Natural killer cell (primary cell): ENCODE results near the gene CORO2B. TPM values are rescaled to one million over a fixed set of nuclear protein-coding genes. Genes with fewer than 3 reads are reported as not detected.

Experiments used
- ATAC-seq, 3 donors: fragments of 150-1000 bp in 2 of 3; fragments of 200-7000 bp in 1 of 3; cut with Tn5 transposase; 1 replicate in 1 of 3; 2 replicates in 2 of 3; pipeline ENCODE4 v1.10.0; 2021; ENCODE audit warnings: mild to moderate bottlenecking in 2 of 3, moderate library complexity in 2 of 3
- DNase-seq, 2 donors: peaks; one replicate each; pipeline versions ENCODE4 v3.0.0 to v3.0.0-alpha.2; 2013 to 2021; ENCODE audit warnings: mixed read lengths in 1 of 2
- H3K27ac ChIP-seq: one replicate; pipeline ENCODE4 v1.5.1; 2013; ENCODE audit warnings: mild to moderate bottlenecking, low read length
- H3K27me3 ChIP-seq: one replicate; pipeline ENCODE4 v1.6.1; 2013; ENCODE audit warnings: low read length; ENCODE audit not compliant: control insufficient read depth, insufficient read depth
- H3K36me3 ChIP-seq: one replicate; pipeline ENCODE4 v1.6.1; 2013; ENCODE audit warnings: low read length; ENCODE audit not compliant: control insufficient read depth, insufficient read depth
- H3K4me1 ChIP-seq: one replicate; pipeline ENCODE4 v1.6.1; 2013; ENCODE audit warnings: low read length; ENCODE audit not compliant: control insufficient read depth, insufficient read depth
- H3K4me3 ChIP-seq: one replicate; pipeline ENCODE4 v1.5.1; 2013; ENCODE audit warnings: low read length
- H3K9me3 ChIP-seq: one replicate; pipeline ENCODE4 v1.6.1; 2013; ENCODE audit warnings: low read length; ENCODE audit not compliant: control insufficient read depth, insufficient read depth
- H3K27ac Mint-ChIP-seq, 2 donors: one replicate each; pipeline ENCODE4 v1.8.0; 2022; ENCODE audit warnings: mild to moderate bottlenecking in 2 of 2, mixed read lengths in 2 of 2, moderate library complexity in 1 of 2
- H3K27me3 Mint-ChIP-seq, 2 donors: one replicate each; pipeline ENCODE4 v1.8.0; 2022; ENCODE audit warnings: low read depth in 2 of 2, mixed read lengths in 2 of 2
- H3K36me3 Mint-ChIP-seq: one replicate; pipeline ENCODE4 v1.8.0; 2022; ENCODE audit warnings: mixed read lengths
- H3K4me1 Mint-ChIP-seq, 2 donors: one replicate each; pipeline ENCODE4 v1.8.0; 2022; ENCODE audit warnings: mixed read lengths in 2 of 2
- H3K4me3 Mint-ChIP-seq: one replicate; pipeline ENCODE4 v1.8.0; 2022; ENCODE audit warnings: mild to moderate bottlenecking, moderate library complexity, mixed read lengths
- H3K9me3 Mint-ChIP-seq, 2 donors: one replicate each; pipeline ENCODE4 v1.8.0; 2022; ENCODE audit warnings: mixed read lengths in 2 of 2
- WGBS: methylation state at CpG from one replicate; pipeline ENCODE4 v1.1.7; 2013; ENCODE audit warnings: missing lambda C conversion rate; ENCODE audit not compliant: insufficient coverage; 5-methylcytosine and 5-hydroxymethylcytosine counted together
- intact Hi-C: fragments of 100-400 bp; cut with micrococcal nuclease; formaldehyde crosslinking; loops from one replicate; pipeline ENCODE4 v1.14.2; 2022
- total RNA-seq, 4 donors: library from RNA; stranded (reverse); fragments of 120-200 nt in 1 of 4; gene quantifications; one replicate each; pipeline versions ENCODE4 v1.2.3 to v1.2.4, GENCODE V29; 2013 to 2022
- TF ChIP-seq, protein P1 (sequence below): fragments of 200-600 bp; IDR thresholded peaks from one replicate; pipeline ENCODE4 v1.8.0; 2022; ENCODE audit warnings: antibody characterized with exemption

Gene CORO2B
- total RNA-seq, 3 donors from 2014 or later (not counting 1 experiment from before 2014, with no cell fraction given), result 0.13 TPM; not detected in 2

GRCh38 chr15:68593828-68594532, 15.2 kb downstream of the CORO2B start:
- no peaks in the 10 kb centered on the region for H3K4me1 ChIP-seq
- Mint-ChIP-seq H3K27me3 (peaks cover 0 to 18% of the 10 kb centered on the region in 2 donors), H3K36me3 (no peaks in the 10 kb centered on the region), H3K27ac (no peak overlapping the region), H3K9me3 (no peaks in the 10 kb centered on the region), H3K4me1 (no peaks in the 10 kb centered on the region), H3K4me3 (no peak overlapping the region)
- ATAC-seq (no peak), DNase-seq (no peak)
- 63% methylated on average over 5 of the region's 5 CpGs for WGBS
- no peak overlapping the region for H3K4me3 ChIP-seq
- no peaks in the 10 kb centered on the region for H3K27me3 ChIP-seq
- H3K36me3 ChIP-seq, result no peaks in the 10 kb centered on the region
- H3K9me3 ChIP-seq, result no peaks in the 10 kb centered on the region
- TF ChIP-seq, protein P1, sequence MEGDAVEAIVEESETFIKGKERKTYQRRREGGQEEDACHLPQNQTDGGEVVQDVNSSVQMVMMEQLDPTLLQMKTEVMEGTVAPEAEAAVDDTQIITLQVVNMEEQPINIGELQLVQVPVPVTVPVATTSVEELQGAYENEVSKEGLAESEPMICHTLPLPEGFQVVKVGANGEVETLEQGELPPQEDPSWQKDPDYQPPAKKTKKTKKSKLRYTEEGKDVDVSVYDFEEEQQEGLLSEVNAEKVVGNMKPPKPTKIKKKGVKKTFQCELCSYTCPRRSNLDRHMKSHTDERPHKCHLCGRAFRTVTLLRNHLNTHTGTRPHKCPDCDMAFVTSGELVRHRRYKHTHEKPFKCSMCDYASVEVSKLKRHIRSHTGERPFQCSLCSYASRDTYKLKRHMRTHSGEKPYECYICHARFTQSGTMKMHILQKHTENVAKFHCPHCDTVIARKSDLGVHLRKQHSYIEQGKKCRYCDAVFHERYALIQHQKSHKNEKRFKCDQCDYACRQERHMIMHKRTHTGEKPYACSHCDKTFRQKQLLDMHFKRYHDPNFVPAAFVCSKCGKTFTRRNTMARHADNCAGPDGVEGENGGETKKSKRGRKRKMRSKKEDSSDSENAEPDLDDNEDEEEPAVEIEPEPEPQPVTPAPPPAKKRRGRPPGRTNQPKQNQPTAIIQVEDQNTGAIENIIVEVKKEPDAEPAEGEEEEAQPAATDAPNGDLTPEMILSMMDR, result no peak
- intact Hi-C loops, result no loop called here
- H3K27ac ChIP-seq, result no peak overlapping the region

DNA sequence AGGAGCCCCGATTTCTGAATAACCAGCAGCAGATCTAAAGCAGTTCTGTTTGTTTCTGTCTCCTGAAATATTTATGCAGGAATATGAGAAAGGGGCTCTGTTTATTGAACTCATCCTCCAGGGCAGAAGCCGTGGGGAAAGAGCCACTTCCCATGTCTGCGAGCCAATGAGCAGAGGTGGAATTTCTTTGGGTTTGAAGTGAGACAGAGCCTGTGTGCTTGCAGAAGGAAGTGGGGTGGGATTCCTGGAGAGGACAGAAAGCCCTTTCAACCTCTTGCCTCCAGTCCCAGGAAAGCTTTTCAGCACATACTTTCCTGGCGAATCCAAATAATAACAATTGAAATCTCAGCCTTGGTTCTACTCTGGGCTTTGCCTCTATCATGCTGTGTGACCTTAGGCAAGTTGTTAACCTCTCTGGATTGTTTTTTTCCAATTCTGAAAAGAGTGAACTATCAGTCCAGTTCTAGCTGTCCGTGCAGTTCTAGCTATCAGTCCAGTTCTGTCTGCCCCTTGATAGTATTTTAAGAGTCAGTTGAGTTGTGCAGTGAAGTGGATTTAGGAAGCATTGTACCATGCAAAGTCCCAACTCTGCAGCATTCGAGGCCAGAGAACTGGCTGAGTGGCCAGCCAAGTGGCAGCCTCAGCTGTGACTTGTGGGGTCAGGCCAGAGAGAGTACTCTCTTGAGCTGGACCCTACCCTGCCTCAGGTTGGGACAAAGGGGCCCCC, 15.9 kb downstream of the CORO2B start:
- TF ChIP-seq, protein P1, result no peak
- Mint-ChIP-seq H3K27me3 (peaks cover 0 to 19% of the 10 kb centered on the region in 2 donors), H3K4me1 (no peaks in the 10 kb centered on the region), H3K36me3 (no peaks in the 10 kb centered on the region), H3K4me3 (no peak overlapping the region), H3K27ac (no peak overlapping the region), H3K9me3 (no peaks in the 10 kb centered on the region)
- Histone ChIP-seq H3K4me3 (no peak overlapping the region), H3K4me1 (no peaks in the 10 kb centered on the region), H3K36me3 (no peaks in the 10 kb centered on the region), H3K9me3 (no peaks in the 10 kb centered on the region), H3K27me3 (no peaks in the 10 kb centered on the region), H3K27ac (no peak overlapping the region)
- DNase-seq (no peak), ATAC-seq (no peak)
- 88% methylated on average over 6 of the region's 6 CpGs for WGBS
- intact Hi-C loops, result no loop called here

GRCh38 chr15:68595260-68595564, 16.4 kb downstream of the CORO2B start:
- H3K4me1 ChIP-seq, result no peaks in the 10 kb centered on the region
- H3K27me3 Mint-ChIP-seq, result peaks cover 0 to 19% of the 10 kb centered on the region in 2 donors
- H3K4me3 Mint-ChIP-seq, result no peak overlapping the region
- no peak overlapping the region for H3K4me3 ChIP-seq
- no peaks in the 10 kb centered on the region for H3K4me1 Mint-ChIP-seq
- no peaks in the 10 kb centered on the region for H3K36me3 ChIP-seq
- H3K27me3 ChIP-seq, result no peaks in the 10 kb centered on the region
- H3K27ac ChIP-seq, result no peak overlapping the region
- no peak for DNase-seq
- no peak overlapping the region for H3K27ac Mint-ChIP-seq
- intact Hi-C loops, result no loop called here
- no peaks in the 10 kb centered on the region for H3K36me3 Mint-ChIP-seq
- no peaks in the 10 kb centered on the region for H3K9me3 Mint-ChIP-seq
- TF ChIP-seq, protein P1, result no peak
- H3K9me3 ChIP-seq, result no peaks in the 10 kb centered on the region
- ATAC-seq, result no peak
- WGBS, result 92% methylated on average over 3 of the region's 3 CpGs
